PFSK-1 (cell line): ENCODE measurements around the gene DDX56.

Experiments
- FOXP2 ChIP-seq: optimal IDR thresholded peaks from 2 replicates; pipeline ENCODE3; 2011; ENCODE audit warnings: borderline replicate concordance, control low read depth, inconsistent platforms; ENCODE audit not compliant: insufficient read depth; ENCODE audit errors: extremely low read length, extremely low read depth
- POLR2AphosphoS5 ChIP-seq: IDR thresholded peaks from 2 replicates; pipeline ENCODE4 v1.6.1; 2012; ENCODE audit warnings: low read depth, mild to moderate bottlenecking, control low read depth, low read length, moderate library complexity
- REST ChIP-seq, 2 experiments: IDR thresholded peaks; 2 replicates each; pipeline versions ENCODE4 v1.6.1 to v1.8.0; 2011 to 2012; ENCODE audit warnings: low read depth in 2 of 2, low read length in 2 of 2, control low read depth in 1 of 2, inconsistent platforms in 1 of 2, mild to moderate bottlenecking in 1 of 2, moderate library complexity in 1 of 2; ENCODE audit not compliant: insufficient read depth in 1 of 2
- SIN3A ChIP-seq: IDR thresholded peaks from 2 replicates; pipeline ENCODE4 v1.6.1; 2012; ENCODE audit warnings: mild to moderate bottlenecking, low read length, moderate library complexity, borderline replicate concordance; ENCODE audit not compliant: insufficient read depth
- TAF1 ChIP-seq: IDR thresholded peaks from 2 replicates; pipeline ENCODE4 v1.6.1; 2012; ENCODE audit warnings: low read length, control low read depth, borderline replicate concordance; ENCODE audit not compliant: insufficient read depth

DDX56 gene

GRCh38 chr7:44590910-44591309, 17.2 kb upstream of the DDX56 start:
- TF ChIP-seq REST (IDR thresholded peaks at IDR 0.05; ENCODE audit: insufficient read depth in 1 of 2, low read depth in 2 of 2, low read length in 2 of 2) (no peak), FOXP2 (no peak), TAF1 (no peak), POLR2AphosphoS5 (no peak), SIN3A (no peak)

- TF ChIP-seq TAF1: no peak
- TF ChIP-seq SIN3A: no peak
- no peak for TF ChIP-seq FOXP2
- no peak for TF ChIP-seq POLR2AphosphoS5
- TF ChIP-seq REST (IDR thresholded peaks at IDR 0.05; ENCODE audit: insufficient read depth in 1 of 2, low read depth in 2 of 2, low read length in 2 of 2): no peak
Observed at GRCh38 chr7:44587843-44588711, 14.4 kb upstream of the DDX56 start.

- TF ChIP-seq SIN3A: no peak
Observed at GRCh38 chr7:44583146-44583865, 9.6 kb upstream of the DDX56 start.

GRCh38 chr7:44581879-44582603, 8.3 kb upstream of the DDX56 start, which contains the start of gene TMED4:
TMED4 (minus strand) TSS chr7:44582231; CDS start chr7:44582206, 25 bp downstream.
- TF ChIP-seq TAF1: peak; percentile 64; the same call in 1 of the 2 replicates
- no peak for TF ChIP-seq FOXP2
- no peak for TF ChIP-seq SIN3A
- peak; percentile 97 for TF ChIP-seq POLR2AphosphoS5

GRCh38 chr7:44580945-44581878, 7.5 kb upstream of the DDX56 start:
- no peak for TF ChIP-seq REST (IDR thresholded peaks at IDR 0.05; ENCODE audit: insufficient read depth in 1 of 2, low read depth in 2 of 2, low read length in 2 of 2)
- TF ChIP-seq TAF1: no peak
- no peak for TF ChIP-seq FOXP2
- no peak for TF ChIP-seq SIN3A
- TF ChIP-seq POLR2AphosphoS5: no peak
